Ovary (tissue), 9 donors: ENCODE measurements around the gene TTC31. TPM values are rescaled to one million over a fixed set of nuclear protein-coding genes. Genes with fewer than 3 reads are reported as not detected.

Experiments
- DNase-seq, 5 donors: peaks; one replicate each; pipeline ENCODE4 v3.0.0-alpha.2; 2019 to 2020
- H3K27ac ChIP-seq, 2 donors: fragments of 200-600 bp; one replicate each; pipeline versions ENCODE4 v1.5.1 to v1.8.0; 2019 to 2022
- H3K27me3 ChIP-seq: fragments of 200-600 bp; one replicate; pipeline ENCODE4 v1.8.0; 2022
- H3K36me3 ChIP-seq: fragments of 200-600 bp; sonication (generic); one replicate; pipeline ENCODE4 v1.5.1; 2019
- H3K4me1 ChIP-seq: one replicate; pipeline ENCODE4 v1.8.1; 2013; ENCODE audit warnings: mild to moderate bottlenecking, moderate library complexity; ENCODE audit not compliant: insufficient read depth
- H3K4me3 ChIP-seq: fragments of 200-600 bp; sonication (generic); one replicate; pipeline ENCODE4 v1.5.1; 2017
- H3K9me3 ChIP-seq, 2 donors: fragments of 200-600 bp in 1 of 2; sonication (generic) in 1 of 2; one replicate each; pipeline versions ENCODE4 v1.5.1 to v1.8.1; 2013 to 2019; ENCODE audit warnings: mild to moderate bottlenecking in 1 of 2, moderate library complexity in 1 of 2
- EP300 ChIP-seq: sonication (generic); formaldehyde crosslinking; IDR thresholded peaks from one replicate; pipeline ENCODE4 v1.6.1; 2017; ENCODE audit warnings: antibody characterized with exemption
- POLR2A ChIP-seq: fragments of 450-650 bp; IDR thresholded peaks from one replicate; pipeline ENCODE4 v1.6.1; 2017; ENCODE audit warnings: antibody characterized with exemption, mild to moderate bottlenecking, moderate library complexity
- WGBS, 3 donors: extraction: QIAGEN DNeasy Blood & Tissue Kit in 1 of 3; methylation state at CpG; one replicate each; pipeline versions ENCODE4 v1.1.5 to v1.1.7; 2013 to 2017; 5-methylcytosine and 5-hydroxymethylcytosine counted together
- intact Hi-C, 4 donors: fragments of 100-400 bp; cut with DNase I; formaldehyde crosslinking; loops; one replicate each; pipeline versions ENCODE4 v1.11.0 to v1.15.1; 2022 to 2023
- polyA plus RNA-seq, 2 donors: library from polyadenylated mRNA; stranded (reverse); fragments of 200-250 nt in 1 of 2; fragments of 350-450 nt in 1 of 2; fragmentation: Illumina TruSeq in 1 of 2; extraction: RNeasy Lipid Tissue Mini Kit (QIAGEN cat#74804) in 1 of 2; gene quantifications; one replicate each; pipeline ENCODE4 v1.2.3, GENCODE V29; 2013 to 2014
- total RNA-seq, 7 donors: library from RNA; depleted of rRNA in 2 of 7; stranded (reverse); fragments of >200 nt in 2 of 7; fragmentation: NEBNext Ultra II Directional in 3 of 7; extraction: Animal tissue kit (Norgen Biotek cat#: 25700) in 3 of 7; gene quantifications; one replicate each; pipeline versions ENCODE4 v1.1.0 to v1.2.4, GENCODE V29; 2016 to 2023
- TF ChIP-seq, protein P1 (sequence below), 3 donors: fragments of 450-650 bp in 2 of 3; fragments of 200-600 bp in 1 of 3; IDR thresholded peaks; one replicate each; pipeline versions ENCODE4 v1.5.1 to v1.8.0; 2016 to 2022; ENCODE audit warnings: antibody characterized with exemption in 3 of 3, mild to moderate bottlenecking in 1 of 3
- donor health status: DM: no; HTN: no; CAD: no; lungs with moderate emphysema.
- donor health status: DM: no; HTN: no; CAD: no.
- donor health status: Bipolar disorder and iron deficiency.
- donor health status: DM: yes; HTN: yes; CAD: no.
- donor health status: DM: no; HTN: no; CAD: no.
- donor health status: DM: yes; HTN: yes; CAD: no.

The TTC31 gene
- total and polyA plus RNA-seq, 9 donors, result 12.9 to 21.7 (median 15.7) TPM

DNA sequence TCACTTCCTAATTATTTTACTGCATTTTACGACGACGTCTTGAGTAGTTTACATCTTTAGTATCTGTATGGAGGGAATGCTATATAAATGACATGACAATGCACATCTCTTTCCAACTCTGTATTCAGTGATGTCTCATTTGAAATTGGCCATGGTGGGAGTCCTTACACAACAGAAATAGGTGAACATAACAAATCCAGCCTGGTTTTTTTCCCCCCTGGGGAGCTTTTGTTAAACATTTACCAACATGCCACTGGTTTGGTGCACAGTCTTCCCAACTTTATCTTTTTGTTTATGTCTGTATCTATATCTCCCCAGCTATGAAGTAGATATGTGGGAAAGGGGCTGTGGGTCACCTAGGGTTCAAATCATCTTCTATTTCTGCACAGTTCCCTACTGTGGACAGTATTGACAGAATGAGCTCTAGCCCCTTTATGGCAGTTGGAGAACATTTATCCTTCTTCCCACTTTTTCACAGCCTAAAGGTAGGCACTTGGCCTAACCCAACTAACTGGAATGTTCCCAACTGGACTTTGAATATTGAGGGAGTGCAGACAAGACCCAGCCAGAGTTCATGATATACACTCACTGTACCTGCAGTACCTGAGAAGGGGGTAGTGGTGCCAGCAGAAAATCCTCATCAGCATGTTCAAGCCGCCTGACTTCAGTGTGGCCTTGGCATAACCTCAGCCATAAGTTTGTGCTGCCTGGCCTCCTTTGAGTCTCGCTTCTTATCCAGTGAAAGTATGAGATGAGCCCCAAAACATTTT is 35.5 kb upstream of the TTC31 start:
- WGBS, 3 donors, result 81 to 89% (median 84%) methylated on average over 5 of the region's 5 CpGs
- DNase-seq, result no peak
- no peaks in the 10 kb centered on the region for H3K36me3 ChIP-seq
- intact Hi-C loops, result no loop called here
- TF ChIP-seq EP300, result no peak
- TF ChIP-seq, protein P1, sequence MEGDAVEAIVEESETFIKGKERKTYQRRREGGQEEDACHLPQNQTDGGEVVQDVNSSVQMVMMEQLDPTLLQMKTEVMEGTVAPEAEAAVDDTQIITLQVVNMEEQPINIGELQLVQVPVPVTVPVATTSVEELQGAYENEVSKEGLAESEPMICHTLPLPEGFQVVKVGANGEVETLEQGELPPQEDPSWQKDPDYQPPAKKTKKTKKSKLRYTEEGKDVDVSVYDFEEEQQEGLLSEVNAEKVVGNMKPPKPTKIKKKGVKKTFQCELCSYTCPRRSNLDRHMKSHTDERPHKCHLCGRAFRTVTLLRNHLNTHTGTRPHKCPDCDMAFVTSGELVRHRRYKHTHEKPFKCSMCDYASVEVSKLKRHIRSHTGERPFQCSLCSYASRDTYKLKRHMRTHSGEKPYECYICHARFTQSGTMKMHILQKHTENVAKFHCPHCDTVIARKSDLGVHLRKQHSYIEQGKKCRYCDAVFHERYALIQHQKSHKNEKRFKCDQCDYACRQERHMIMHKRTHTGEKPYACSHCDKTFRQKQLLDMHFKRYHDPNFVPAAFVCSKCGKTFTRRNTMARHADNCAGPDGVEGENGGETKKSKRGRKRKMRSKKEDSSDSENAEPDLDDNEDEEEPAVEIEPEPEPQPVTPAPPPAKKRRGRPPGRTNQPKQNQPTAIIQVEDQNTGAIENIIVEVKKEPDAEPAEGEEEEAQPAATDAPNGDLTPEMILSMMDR (IDR thresholded peaks at IDR 0.05), result no peak
- TF ChIP-seq POLR2A, result no peak
- H3K4me1 ChIP-seq, result no peaks in the 10 kb centered on the region
- H3K27me3 ChIP-seq, result no peaks in the 10 kb centered on the region
- H3K27ac ChIP-seq, result no peak overlapping the region
- no peaks in the 10 kb centered on the region for H3K9me3 ChIP-seq
- no peak overlapping the region for H3K4me3 ChIP-seq

DNA sequence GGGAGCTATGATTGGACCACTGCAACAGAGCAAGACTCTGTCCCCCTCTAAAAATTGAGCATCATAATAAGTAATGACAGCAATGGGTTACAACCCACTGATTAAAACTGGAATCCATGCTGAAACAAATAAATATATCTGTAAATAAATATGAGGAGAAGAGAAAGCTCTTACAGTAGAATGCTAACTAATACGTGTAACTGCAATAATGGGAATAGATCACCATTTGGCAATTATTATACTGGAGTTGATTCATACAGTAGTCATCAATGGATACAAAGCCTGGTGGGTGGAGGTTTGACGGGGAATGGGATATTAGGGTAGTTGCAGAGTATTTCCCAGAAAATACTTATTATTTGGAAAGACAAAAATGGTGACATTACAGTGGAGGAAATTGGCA is 34.1 kb upstream of the TTC31 start:
- WGBS, 3 donors, result 59 to 70% (median 61%) methylated on average over 2 of the region's 2 CpGs

DNA sequence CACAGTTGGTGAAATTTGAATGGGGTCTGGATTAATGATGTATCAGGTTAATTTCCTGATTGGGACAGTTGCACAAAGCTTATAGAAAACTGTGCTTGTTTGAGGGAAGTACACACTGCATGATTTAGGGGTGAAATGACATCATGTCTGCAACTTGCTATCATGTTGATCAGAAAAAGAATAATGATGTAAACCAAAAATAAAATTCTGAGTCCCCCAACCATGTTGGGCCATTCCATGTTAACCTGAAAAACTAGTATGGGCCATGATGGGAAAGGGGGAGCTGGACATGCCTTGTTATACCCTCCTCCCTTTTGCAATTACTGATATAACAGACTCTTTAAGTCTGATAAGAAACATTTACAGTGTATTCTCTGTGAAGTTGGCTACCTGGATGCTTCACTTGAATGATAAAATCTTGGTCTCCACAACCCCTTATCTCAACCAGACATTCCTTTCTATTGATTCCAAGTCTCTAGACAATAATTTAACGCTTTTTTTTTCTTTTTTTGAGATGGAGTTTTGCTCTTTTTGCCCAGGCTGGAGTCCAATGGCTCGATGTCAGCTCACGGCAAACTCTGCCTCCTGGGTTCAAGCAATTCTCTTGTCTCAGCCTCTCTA is 32.2 kb upstream of the TTC31 start:
- H3K4me1 ChIP-seq, result peaks cover 2% of the 10 kb centered on the region
- intact Hi-C loops, result no loop called here
- no peak for DNase-seq
- no peaks in the 10 kb centered on the region for H3K9me3 ChIP-seq
- H3K27me3 ChIP-seq, result no peaks in the 10 kb centered on the region
- H3K36me3 ChIP-seq, result no peaks in the 10 kb centered on the region
- 73 to 78% (median 76%) methylated on average over 3 of the region's 3 CpGs for WGBS, 3 donors
- no peak overlapping the region for H3K4me3 ChIP-seq
- no peak overlapping the region for H3K27ac ChIP-seq
- TF ChIP-seq, protein P1 (IDR thresholded peaks at IDR 0.05), result no peak
- TF ChIP-seq POLR2A, result no peak
- no peak for TF ChIP-seq EP300

More for the DNA sequence above, 34.1 kb upstream of the TTC31 start:
- intact Hi-C loops, result no loop called here
- Histone ChIP-seq H3K27ac (no peak overlapping the region), H3K4me3 (no peak overlapping the region), H3K4me1 (no peaks in the 10 kb centered on the region), H3K27me3 (no peaks in the 10 kb centered on the region), H3K36me3 (no peaks in the 10 kb centered on the region), H3K9me3 (no peaks in the 10 kb centered on the region)
- no peak for DNase-seq
- TF ChIP-seq POLR2A (no peak), EP300 (no peak)
- TF ChIP-seq, protein P1 (IDR thresholded peaks at IDR 0.05), result no peak

DNA sequence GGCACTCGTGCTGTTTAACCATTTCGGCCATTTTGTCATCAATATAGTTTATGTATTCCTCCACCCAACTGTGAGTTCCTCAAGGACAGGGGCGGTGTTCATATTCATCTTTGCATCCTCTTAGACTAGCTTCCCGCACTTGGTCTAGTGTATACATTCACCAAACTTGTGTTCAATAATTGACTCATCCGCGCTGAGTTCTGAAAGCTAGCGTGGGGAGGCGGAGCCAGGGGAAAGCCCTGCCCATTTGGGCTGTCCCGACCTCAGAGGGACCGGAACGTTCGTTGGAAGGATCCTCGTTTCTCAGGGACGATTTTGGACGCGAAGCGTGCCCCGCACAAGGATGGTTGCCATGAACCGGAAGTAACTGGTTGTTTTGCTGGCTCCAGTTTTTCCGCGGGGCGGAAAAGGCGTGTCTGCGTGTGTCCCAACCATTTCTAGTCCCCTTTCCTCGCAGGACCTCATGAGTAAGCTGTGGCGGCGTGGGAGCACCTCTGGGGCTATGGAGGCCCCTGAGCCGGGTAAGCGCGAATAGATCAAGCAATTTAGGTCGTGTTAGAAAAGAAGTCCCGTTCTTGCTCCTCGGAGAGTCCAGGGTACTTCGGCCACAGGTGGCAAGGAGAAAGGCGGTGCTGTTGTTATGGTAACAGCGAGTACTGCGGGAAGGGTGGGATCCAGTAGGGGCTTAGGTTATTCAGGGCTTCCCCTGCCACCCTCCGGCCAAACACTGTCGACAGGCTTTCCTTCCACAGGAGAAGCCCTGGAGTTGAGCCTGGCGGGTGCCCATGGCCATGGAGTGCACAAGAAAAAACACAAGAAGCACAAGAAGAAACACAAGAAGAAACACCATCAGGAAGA is 28.0 kb upstream of the TTC31 start, which contains the start of gene INO80B:
INO80B (plus strand) TSS at position 434 of the 858 bp plus-strand sequence; CDS start at position 464, 30 bp downstream.
- intact Hi-C loops, result no loop called here
- no peaks in the 10 kb centered on the region for H3K9me3 ChIP-seq
- peak within 1 kb of the TSS; percentile 58 for H3K4me3 ChIP-seq
- DNase-seq, result peak; percentile 92 to 98 (median 96)
- 0 to 1% (median 1%) methylated on average over 40 of the region's 40 CpGs for WGBS, 3 donors
- H3K27me3 ChIP-seq, result no peaks in the 10 kb centered on the region
- H3K4me1 ChIP-seq, result peaks cover 9% of the 10 kb centered on the region
- no peaks in the 10 kb centered on the region for H3K36me3 ChIP-seq
- TF ChIP-seq EP300 (no peak), POLR2A (no peak)
- TF ChIP-seq, protein P1 (IDR thresholded peaks at IDR 0.05), result no peak
- H3K27ac ChIP-seq, result no peak within 1 kb of the TSS
